Kidney epithelial cell (primary cell): ENCODE data around the gene REX1BD. TPM values are rescaled to one million over a fixed set of nuclear protein-coding genes. Genes with fewer than 3 reads are reported as not detected.

Experiments
- DNase-seq: peaks from one replicate; pipeline ENCODE4 v3.0.0-alpha.2; 2010; ENCODE audit warnings: low read depth
- H3K27me3 ChIP-seq: 2 replicates; pipeline ENCODE4 v1.6.0; 2011; ENCODE audit warnings: low read length; ENCODE audit not compliant: control insufficient read depth, insufficient read depth
- H3K36me3 ChIP-seq: 2 replicates; pipeline ENCODE4 v1.5.1; 2011; ENCODE audit warnings: low read length; ENCODE audit not compliant: control insufficient read depth, insufficient read depth
- H3K4me3 ChIP-seq: 2 replicates; pipeline ENCODE4 v1.5.1; 2011; ENCODE audit warnings: low read depth, mild to moderate bottlenecking, control low read depth, low read length
- CTCF ChIP-seq: IDR thresholded peaks from 2 replicates; pipeline ENCODE4 v1.5.1; 2011; ENCODE audit warnings: mild to moderate bottlenecking, moderate library complexity, low read length, control low read depth, inconsistent platforms; ENCODE audit not compliant: insufficient read depth, poor library complexity, severe bottlenecking
- total RNA-seq: library from RNA; depleted of rRNA; stranded (reverse); fragments of >200 nt; gene quantifications from 2 replicates; pipeline ENCODE4 v1.2.3, GENCODE V29; 2015

REX1BD gene
- total RNA-seq, 1 donor from 2014 or later = 136 TPM

- H3K36me3 ChIP-seq = peaks cover 2% of the 10 kb centered on the region
- DNase-seq = no peak
- no peak for TF ChIP-seq CTCF
Observed at GRCh38 chr19:18558604-18559003, 30.0 kb upstream of the REX1BD start.

GRCh38 chr19:18559685-18560084, 28.9 kb upstream of the REX1BD start:
- no peak for DNase-seq
- no peaks in the 10 kb centered on the region for H3K27me3 ChIP-seq
- no peak overlapping the region for H3K4me3 ChIP-seq
- no peak for TF ChIP-seq CTCF
- H3K36me3 ChIP-seq = peaks cover 2% of the 10 kb centered on the region

More at GRCh38 chr19:18558604-18559003, 30.0 kb upstream of the REX1BD start:
- Histone ChIP-seq H3K27me3 (no peaks in the 10 kb centered on the region), H3K4me3 (peak overlapping the region; percentile 85)

- no peak for DNase-seq
- Histone ChIP-seq H3K4me3 (no peak overlapping the region), H3K36me3 (peaks cover 2% of the 10 kb centered on the region), H3K27me3 (no peaks in the 10 kb centered on the region)
- TF ChIP-seq CTCF = no peak
Observed at GRCh38 chr19:18562086-18562485, 26.5 kb upstream of the REX1BD start.

GRCh38 chr19:18566953-18567352, 21.6 kb upstream of the REX1BD start:
- DNase-seq = no peak
- Histone ChIP-seq H3K27me3 (no peaks in the 10 kb centered on the region), H3K4me3 (no peak overlapping the region), H3K36me3 (peaks cover 2% of the 10 kb centered on the region)
- no peak for TF ChIP-seq CTCF

- Histone ChIP-seq H3K27me3 (no peaks in the 10 kb centered on the region), H3K36me3 (peaks cover 2% of the 10 kb centered on the region), H3K4me3 (no peak overlapping the region)
- no peak for TF ChIP-seq CTCF
- DNase-seq = no peak
Observed at GRCh38 chr19:18568367-18568766, 20.2 kb upstream of the REX1BD start.

- Histone ChIP-seq H3K4me3 (peak within 1 kb of the TSS; percentile 87), H3K27me3 (no peaks in the 10 kb centered on the region), H3K36me3 (peaks cover 3% of the 10 kb centered on the region)
- no peak for TF ChIP-seq CTCF
- DNase-seq = peak; percentile 80
Observed at GRCh38 chr19:18571564-18572344, 16.8 kb upstream of the REX1BD start, which contains the start of gene UBA52. UBA52 (plus strand) TSS chr19:18571857; CDS start chr19:18573301, 1,444 bp downstream.
